Spleen (tissue), 11 donors: ENCODE data around the gene NTSR1. TPM values are rescaled to one million over a fixed set of nuclear protein-coding genes. Genes with fewer than 3 reads are reported as not detected.
A peak's percentile ranks its signal among the peaks of the same experiment; 100 is the strongest.

ENCODE experiments used
- DNase-seq: peaks from one replicate; pipeline ENCODE4 v3.0.0-alpha.2; 2020
- H3K27ac ChIP-seq, 8 donors: fragments of 200-600 bp; sonication (generic) in 7 of 8; 1 replicate in 4 of 8; 2 replicates in 4 of 8; pipeline versions ENCODE4 v1.5.0 to v1.8.0; 2016 to 2021; ENCODE audit warnings: inconsistent platforms in 4 of 8, mild to moderate bottlenecking in 4 of 8, moderate library complexity in 1 of 8
- H3K27me3 ChIP-seq, 7 donors: fragments of 200-600 bp; sonication (generic) in 6 of 7; replicated peaks in 1 of 7; 1 replicate in 4 of 7; 2 replicates in 3 of 7; pipeline versions ENCODE4 v1.5.0 to v1.8.0; 2016 to 2021; ENCODE audit warnings: inconsistent platforms in 3 of 7, mild to moderate bottlenecking in 1 of 7
- H3K36me3 ChIP-seq, 6 donors: fragments of 200-600 bp; sonication (generic) in 5 of 6; 1 replicate in 4 of 6; 2 replicates in 2 of 6; pipeline versions ENCODE4 v1.5.0 to v1.8.0; 2016 to 2021; ENCODE audit warnings: inconsistent platforms in 2 of 6
- H3K4me1 ChIP-seq, 6 donors: fragments of 200-600 bp; sonication (generic) in 5 of 6; 1 replicate in 3 of 6; 2 replicates in 3 of 6; pipeline versions ENCODE4 v1.5.0 to v1.8.0; 2016 to 2021; ENCODE audit warnings: inconsistent platforms in 3 of 6
- H3K4me3 ChIP-seq, 8 donors: fragments of 200-600 bp; sonication (generic) in 7 of 8; 1 replicate in 4 of 8; 2 replicates in 4 of 8; pipeline versions ENCODE4 v1.5.0 to v1.8.0; 2016 to 2021; ENCODE audit warnings: inconsistent platforms in 4 of 8, mild to moderate bottlenecking in 4 of 8, moderate library complexity in 2 of 8
- H3K9me3 ChIP-seq, 8 donors: fragments of 200-600 bp; sonication (generic) in 7 of 8; 1 replicate in 4 of 8; 2 replicates in 4 of 8; pipeline versions ENCODE4 v1.5.0 to v1.8.0; 2016 to 2021; ENCODE audit warnings: inconsistent platforms in 4 of 8
- CTCF ChIP-seq, 11 experiments: fragments of 200-600 bp in 7 of 11; fragments of 450-650 bp in 4 of 11; sonication (generic) in 4 of 11; IDR thresholded peaks in 8 of 11; conservative IDR thresholded peaks in 3 of 11; 1 replicate in 7 of 11; 2 replicates in 4 of 11; pipeline versions ENCODE4 v1.4.0 to v1.8.0; 2016 to 2021; ENCODE audit warnings: antibody characterized with exemption in 11 of 11, inconsistent platforms in 4 of 11, mild to moderate bottlenecking in 1 of 11
- POLR2A ChIP-seq, 3 donors: fragments of 450-650 bp; IDR thresholded peaks; one replicate each; pipeline ENCODE4 v1.5.1; 2017; ENCODE audit warnings: antibody characterized with exemption in 3 of 3, mild to moderate bottlenecking in 1 of 3
- POLR2AphosphoS5 ChIP-seq, 3 donors: sonication (generic); formaldehyde crosslinking; IDR thresholded peaks; one replicate each; pipeline ENCODE4 v1.5.1; 2017; ENCODE audit warnings: antibody characterized with exemption in 3 of 3
- WGBS, 5 donors: extraction: QIAGEN DNeasy Blood & Tissue Kit in 3 of 5; methylation state at CpG; one replicate each; pipeline versions ENCODE4 v1.1.5 to v1.1.7; 2013 to 2018; 5-methylcytosine and 5-hydroxymethylcytosine counted together
- intact Hi-C: fragments of 100-400 bp; cut with DNase I; formaldehyde crosslinking; loops from one replicate; pipeline ENCODE4 v1.15.0; 2023; ENCODE audit warnings: low total_unique reads
- polyA plus RNA-seq, 3 donors: library from polyadenylated mRNA; stranded (reverse); fragments of 200-250 nt; gene quantifications; one replicate each; pipeline ENCODE4 v1.2.1, GENCODE V29; 2013
- total RNA-seq, 7 donors: library from RNA; depleted of rRNA in 3 of 7; stranded (reverse); fragments of >200 nt in 3 of 7; fragmentation: NEBNext Ultra II Directional in 4 of 7; extraction: Animal tissue kit (Norgen Biotek cat#: 25700) in 4 of 7; gene quantifications; one replicate each; pipeline versions ENCODE4 v1.1.0 to v1.2.1, GENCODE V29; 2016 to 2021
- donor health status: healthy with polysubstance abuse.
- donor health status: DM: no; HTN: no; CAD: no; lungs with moderate emphysema.
- donor health status: DM: no; HTN: no; CAD: no.
- donor health status: Bipolar disorder and iron deficiency.
- donor health status: healthy.
- donor health status: DM: no; HTN: no; CAD: no.
- donor health status: DM: yes; HTN: yes; CAD: no.

NTSR1 gene
- total and polyA plus RNA-seq, 10 donors = 0.14 to 5.7 (median 0.71) TPM

DNA sequence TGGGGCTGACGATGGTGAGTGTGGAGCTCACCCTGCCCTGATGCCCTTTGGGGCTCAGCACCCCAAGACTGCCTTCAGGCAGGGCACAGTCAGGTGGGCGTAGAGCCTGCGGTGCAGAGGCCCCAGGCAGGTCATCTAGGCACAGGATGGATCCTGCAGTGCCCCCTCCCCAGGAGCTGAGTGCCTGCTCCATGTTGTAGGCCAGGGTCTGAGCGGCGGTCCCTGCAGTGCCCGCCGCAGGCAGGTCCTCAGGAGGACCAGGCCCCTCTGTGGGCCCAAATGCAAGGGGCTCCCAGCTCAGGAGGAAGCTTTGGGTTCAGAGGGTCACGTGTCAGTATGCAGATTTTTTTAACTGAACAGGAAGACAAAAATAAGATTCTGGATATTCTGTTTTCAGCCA is 90.4 kb downstream of the NTSR1 start:
- intact Hi-C loops = no loop called here
- 88 to 95% (median 93%) methylated on average over 8 of the region's 8 CpGs for WGBS, 5 donors
- Histone ChIP-seq H3K36me3 (peaks cover 0 to 40% (median 37%) of the 10 kb centered on the region in 6 donors), H3K9me3 (no peaks in the 10 kb centered on the region), H3K4me3 (no peak overlapping the region), H3K27me3 (no peaks in the 10 kb centered on the region), H3K27ac (no peak overlapping the region), H3K4me1 (peaks cover 8 to 62% (median 38%) of the 10 kb centered on the region in 6 donors)
- DNase-seq = no peak
- TF ChIP-seq CTCF (IDR thresholded peaks at IDR 0.05 in 8 of 11, conservative IDR thresholded peaks at IDR 0.05 in 3 of 11) (no peak), POLR2A (IDR thresholded peaks at IDR 0.05) (no peak), POLR2AphosphoS5 (IDR thresholded peaks at IDR 0.05) (no peak)

DNA sequence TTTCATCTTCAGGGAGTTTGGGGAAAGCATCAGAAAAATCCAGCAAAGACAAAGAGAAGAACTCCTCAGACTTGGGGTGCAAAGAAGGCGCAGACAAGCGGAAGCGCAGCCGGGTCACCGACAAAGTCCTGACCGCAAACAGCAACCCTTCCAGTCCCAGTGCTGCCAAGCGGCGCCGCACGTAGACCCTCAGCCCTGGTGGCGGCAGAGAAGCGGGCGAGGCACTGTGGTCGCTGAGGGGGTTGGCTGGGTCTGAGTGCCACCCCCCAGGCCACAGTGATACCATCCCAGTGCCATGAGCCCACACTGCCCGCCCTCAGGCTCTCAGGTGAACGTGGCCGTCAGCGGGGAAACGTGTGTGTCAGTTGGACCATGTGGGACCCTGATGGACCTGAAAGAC is 90.8 kb downstream of the NTSR1 start:
- intact Hi-C loops = no loop called here
- Histone ChIP-seq H3K4me1 (peaks cover 11 to 64% (median 39%) of the 10 kb centered on the region in 6 donors), H3K27ac (no peak overlapping the region), H3K9me3 (no peaks in the 10 kb centered on the region), H3K4me3 (no peak overlapping the region), H3K27me3 (no peaks in the 10 kb centered on the region), H3K36me3 (peaks cover 0 to 40% (median 37%) of the 10 kb centered on the region in 6 donors)
- 95 to 99% (median 98%) methylated on average over 17 to 19 of the region's 19 CpGs for WGBS, 5 donors
- DNase-seq = no peak
- TF ChIP-seq CTCF (IDR thresholded peaks at IDR 0.05 in 8 of 11, conservative IDR thresholded peaks at IDR 0.05 in 3 of 11) (no peak), POLR2AphosphoS5 (IDR thresholded peaks at IDR 0.05) (peak in 1 of 3 donors; percentile 10)

DNA sequence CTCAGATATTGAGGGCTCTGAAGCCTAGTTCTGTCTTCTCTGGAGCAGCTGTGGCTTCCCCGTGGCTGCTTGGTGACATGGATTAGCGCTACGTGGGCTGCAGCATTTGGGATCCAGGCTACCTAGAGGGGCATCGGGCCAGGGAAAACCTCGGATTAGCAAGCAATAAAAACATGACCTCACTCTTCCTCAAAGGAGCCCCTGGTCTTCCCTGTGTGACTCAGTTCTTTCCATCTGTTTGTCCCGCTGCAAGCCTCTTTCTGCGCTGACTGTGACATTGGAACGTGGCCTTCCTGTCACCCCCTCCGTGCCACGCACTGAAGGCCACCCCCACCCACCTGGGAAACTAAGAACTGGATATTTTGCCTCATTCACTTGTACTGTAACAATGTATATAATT is 91.2 kb downstream of the NTSR1 start:
- intact Hi-C loops = no loop called here
- no peak overlapping the region for H3K4me3 ChIP-seq
- TF ChIP-seq POLR2A (IDR thresholded peaks at IDR 0.05) = no peak
- no peak for TF ChIP-seq POLR2AphosphoS5 (IDR thresholded peaks at IDR 0.05)
- TF ChIP-seq CTCF (IDR thresholded peaks at IDR 0.05 in 8 of 11, conservative IDR thresholded peaks at IDR 0.05 in 3 of 11) = no peak
- no peak for DNase-seq
- no peak overlapping the region for H3K27ac ChIP-seq
- peaks cover 10 to 60% (median 35%) of the 10 kb centered on the region in 6 donors for H3K4me1 ChIP-seq
- H3K36me3 ChIP-seq = peaks cover 0 to 40% (median 37%) of the 10 kb centered on the region in 6 donors
- H3K9me3 ChIP-seq = no peaks in the 10 kb centered on the region
- WGBS, 5 donors = 86 to 93% (median 88%) methylated on average over 9 to 10 of the region's 10 CpGs
- no peaks in the 10 kb centered on the region for H3K27me3 ChIP-seq

DNA sequence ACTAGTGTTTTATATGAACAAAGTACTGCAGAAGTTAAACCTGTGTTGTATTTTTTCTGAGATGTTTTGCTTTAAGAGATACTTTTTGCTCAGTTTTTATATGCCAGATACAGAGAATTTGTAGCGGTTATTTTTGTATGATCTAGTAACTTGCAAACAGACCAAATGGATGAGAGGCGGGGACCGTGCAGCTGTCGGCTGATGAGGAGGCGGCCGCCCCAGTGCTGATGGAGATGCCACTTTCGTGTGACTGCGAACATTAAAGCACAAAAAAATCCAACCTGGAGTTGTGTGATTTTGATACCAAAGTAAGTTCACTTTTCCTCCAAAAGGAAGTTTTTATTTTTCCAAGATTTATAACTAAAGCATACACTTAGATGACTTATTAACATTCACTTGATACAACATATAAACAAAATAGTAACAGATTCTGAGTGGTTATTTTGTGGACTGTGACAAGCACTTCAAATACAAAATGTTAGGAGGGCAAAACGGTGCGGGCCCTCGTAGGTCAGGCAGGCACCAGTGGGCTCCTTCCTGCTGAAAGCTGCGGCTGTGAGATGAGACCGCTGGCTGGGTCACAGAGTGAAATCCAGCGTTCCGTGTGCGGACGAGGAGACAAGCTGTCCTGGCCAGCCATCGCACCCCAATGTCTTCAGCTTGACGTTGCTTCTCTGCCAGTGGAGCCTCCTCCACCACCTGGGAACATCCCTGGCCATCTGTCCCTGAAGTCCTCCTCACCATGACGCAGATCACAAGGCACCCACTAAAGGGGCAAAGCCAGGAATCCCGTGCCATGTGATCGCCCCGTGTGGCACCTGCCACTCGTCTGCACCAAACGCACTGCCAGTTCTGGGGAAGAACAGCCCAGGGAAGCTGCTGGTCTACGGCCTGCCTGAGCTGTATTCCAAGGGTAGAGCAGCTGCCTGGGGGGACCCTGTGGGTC is 92.0 kb downstream of the NTSR1 start:
- H3K36me3 ChIP-seq = peaks cover 0 to 40% (median 37%) of the 10 kb centered on the region in 6 donors
- no peaks in the 10 kb centered on the region for H3K27me3 ChIP-seq
- intact Hi-C loops = no loop called here
- H3K27ac ChIP-seq = no peak overlapping the region
- no peak for DNase-seq
- no peaks in the 10 kb centered on the region for H3K9me3 ChIP-seq
- H3K4me1 ChIP-seq = peaks cover 10 to 56% (median 33%) of the 10 kb centered on the region in 6 donors
- WGBS, 5 donors = 85 to 94% (median 93%) methylated on average over 26 of the region's 26 CpGs
- TF ChIP-seq POLR2AphosphoS5 (IDR thresholded peaks at IDR 0.05) (no peak), CTCF (IDR thresholded peaks at IDR 0.05 in 8 of 11, conservative IDR thresholded peaks at IDR 0.05 in 3 of 11) (no peak), POLR2A (IDR thresholded peaks at IDR 0.05) (no peak)
- H3K4me3 ChIP-seq = no peak overlapping the region
